HepG2 (cell line): ENCODE results near the gene PROCR. TPM values are rescaled to one million over a fixed set of nuclear protein-coding genes. Genes with fewer than 3 reads are reported as not detected.

ENCODE experiments used
- EED ChIP-seq: sonication (generic); formaldehyde crosslinking; IDR thresholded peaks from 2 replicates; pipeline ENCODE4 v1.5.0; 2020; ENCODE audit warnings: mild to moderate bottlenecking, missing genetic modification reagents
- FOSL1 ChIP-seq: sonication (generic); formaldehyde crosslinking; IDR thresholded peaks from 2 replicates; pipeline ENCODE4 v1.9.0; 2021; ENCODE audit warnings: missing genetic modification reagents, borderline replicate concordance
- FOXP1 ChIP-seq, 2 experiments: fragments of 450-650 bp in 1 of 2; IDR thresholded peaks; 2 replicates each; pipeline ENCODE4 v1.6.1; 2017 to 2018; ENCODE audit warnings: antibody characterized with exemption in 1 of 2
- MAZ ChIP-seq, 2 experiments: sonication (generic) in 1 of 2; formaldehyde crosslinking in 1 of 2; IDR thresholded peaks; 2 replicates each; pipeline versions ENCODE4 v1.5.0 to v1.6.1; 2012 to 2020; ENCODE audit warnings: low read depth in 2 of 2, mild to moderate bottlenecking in 2 of 2, borderline replicate concordance in 1 of 2, improper control_type of control experiment in 1 of 2, low read length in 1 of 2, missing genetic modification reagents in 1 of 2, moderate library complexity in 1 of 2
- SNAI1 ChIP-seq: sonication (generic); formaldehyde crosslinking; IDR thresholded peaks from 2 replicates; pipeline ENCODE4 v1.5.0; 2020; ENCODE audit warnings: mild to moderate bottlenecking, missing genetic modification reagents, borderline replicate concordance
- ZNF350 ChIP-seq: sonication (generic); formaldehyde crosslinking; IDR thresholded peaks from 2 replicates; pipeline ENCODE4 v1.4.0; 2020; ENCODE audit warnings: mild to moderate bottlenecking, low read depth, missing genetic modification reagents, borderline replicate concordance
- polyA plus RNA-seq, 8 experiments: library from polyadenylated mRNA; depleted of rRNA in 3 of 8; stranded (reverse) in 7 of 8; unstranded in 1 of 8; fragments of >200 nt; fragmentation: Illumina TruSeq in 4 of 8; extraction: Trizol in 4 of 8; gene quantifications; 2 replicates each; pipeline versions ENCODE4 v1.2.1 to v1.2.3, GENCODE V29; 2011 to 2016; ENCODE audit warnings: low read depth in 4 of 8, missing spikeins in 1 of 8, mixed read lengths in 1 of 8; ENCODE audit not compliant: insufficient read depth in 1 of 8
- small RNA-seq, 3 experiments: library from RNA; depleted of rRNA; stranded (forward); fragments of <200 nt; gene quantifications; one replicate each; pipeline ENCODE3, GENCODE V24; 2012; ENCODE audit warnings: low read depth in 2 of 3, low replicate concordance in 1 of 3; ENCODE audit not compliant: insufficient read length in 3 of 3, insufficient read depth in 2 of 3
- total RNA-seq, 5 experiments: library from RNA; depleted of rRNA; stranded (reverse); fragments of >200 nt; fragmentation: Illumina TruSeq; extraction: Trizol; gene quantifications; 2 replicates each; pipeline ENCODE4 v1.2.3, GENCODE V29; 2016; ENCODE audit warnings: low read depth in 1 of 5
- TF ChIP-seq, protein P1 (sequence below): sonication (generic); formaldehyde crosslinking; IDR thresholded peaks from 2 replicates; pipeline ENCODE4 v1.4.0; 2020; ENCODE audit warnings: mild to moderate bottlenecking, missing genetic modification reagents

PROCR gene
- total and polyA plus RNA-seq, 2 of the 13 experiments (the other 11 are each of a cell fraction or from before 2014, with no cell fraction given), result 1.4 to 1.7 TPM

- no peak for TF ChIP-seq MAZ (IDR thresholded peaks at IDR 0.05; ENCODE audit: borderline replicate concordance, low read depth, low read length)
- no peak for TF ChIP-seq MAZ (CRISPR knock-in tag; IDR thresholded peaks at IDR 0.05; ENCODE audit: low read depth)
- TF ChIP-seq, protein P1, sequence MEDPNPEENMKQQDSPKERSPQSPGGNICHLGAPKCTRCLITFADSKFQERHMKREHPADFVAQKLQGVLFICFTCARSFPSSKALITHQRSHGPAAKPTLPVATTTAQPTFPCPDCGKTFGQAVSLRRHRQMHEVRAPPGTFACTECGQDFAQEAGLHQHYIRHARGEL (CRISPR knock-in tag), result no peak
- no peak for TF ChIP-seq FOXP1 (IDR thresholded peaks at IDR 0.05)
- TF ChIP-seq FOXP1 (CRISPR knock-in tag; IDR thresholded peaks at IDR 0.05), result no peak
- TF ChIP-seq FOSL1 (CRISPR knock-in tag), result no peak
- TF ChIP-seq ZNF350 (CRISPR knock-in tag), result no peak
- no peak for TF ChIP-seq SNAI1 (CRISPR knock-in tag)
- TF ChIP-seq EED (CRISPR knock-in tag), result no peak
- TF ChIP-seq, all 625 proteins: peak for 0
Observed at GRCh38 chr20:35226126-35226883, 54.4 kb downstream of the PROCR start, which contains the start of gene MMP24 (continued).

Small RNAs within 50 kb of the gene (small RNA-seq; reads per million reads assigned to genes)
- gene MT1P3 (0 reads per million in 3 experiments), gene RNA5SP483 (0 reads per million in 3 experiments)

Other genes starting within 250 kb of the PROCR start
- gene GSS, start 216.3 kb upstream of the PROCR start, total RNA-seq (2016; rRNA removed; fragmentation: Illumina TruSeq; extraction: Trizol), result 102 and 107 TPM in 2 replicates
- gene GSS, start 216.3 kb upstream of the PROCR start, polyA plus RNA-seq (2011; rRNA removed), result 74.1 and 80.1 TPM in 2 replicates
- 0.18 and 0.20 TPM in 2 replicates for gene MYH7B, start 216.2 kb upstream of the PROCR start, total RNA-seq (2016; rRNA removed; fragmentation: Illumina TruSeq; extraction: Trizol)
- 0.05 and 0.17 TPM in 2 replicates for gene MYH7B, start 216.2 kb upstream of the PROCR start, polyA plus RNA-seq (2011; rRNA removed)
- 136 and 161 TPM in 2 replicates for gene TRPC4AP, start 79.3 kb upstream of the PROCR start, total RNA-seq (2016; rRNA removed; fragmentation: Illumina TruSeq; extraction: Trizol)
- 137 and 161 TPM in 2 replicates for gene TRPC4AP, start 79.3 kb upstream of the PROCR start, polyA plus RNA-seq (2011; rRNA removed)
- 26.1 and 46.9 TPM in 2 replicates for gene EDEM2, start 24.7 kb upstream of the PROCR start, total RNA-seq (2016; rRNA removed; fragmentation: Illumina TruSeq; extraction: Trizol)
- 33.1 and 35.6 TPM in 2 replicates for gene EDEM2, start 24.7 kb upstream of the PROCR start, polyA plus RNA-seq (2011; rRNA removed)
- gene MMP24, start 54.6 kb downstream of the PROCR start, total RNA-seq (2016; rRNA removed; fragmentation: Illumina TruSeq; extraction: Trizol), result 0.28 and 0.35 TPM in 2 replicates
- 0.29 and 0.43 TPM in 2 replicates for gene MMP24, start 54.6 kb downstream of the PROCR start, polyA plus RNA-seq (2011; rRNA removed)
- 3.1 and 8.5 TPM in 2 replicates for gene MMP24OS, start 106.0 kb downstream of the PROCR start, total RNA-seq (2016; rRNA removed; fragmentation: Illumina TruSeq; extraction: Trizol)
- gene MMP24OS, start 106.0 kb downstream of the PROCR start, polyA plus RNA-seq (2011; rRNA removed), result 6.0 and 7.1 TPM in 2 replicates
- 462 and 603 TPM in 2 replicates for gene EIF6, start 112.7 kb downstream of the PROCR start, total RNA-seq (2016; rRNA removed; fragmentation: Illumina TruSeq; extraction: Trizol)
- gene EIF6, start 112.7 kb downstream of the PROCR start, polyA plus RNA-seq (2011; rRNA removed), result 466 and 470 TPM in 2 replicates
- gene FAM83C, start 120.4 kb downstream of the PROCR start, total RNA-seq (2016; rRNA removed; fragmentation: Illumina TruSeq; extraction: Trizol), result 0.07 TPM in 1 of 2 replicates, not detected in the other
- 0.03 and 0.04 TPM in 2 replicates for gene FAM83C, start 120.4 kb downstream of the PROCR start, polyA plus RNA-seq (2011; rRNA removed)
- 67.2 and 79.5 TPM in 2 replicates for gene UQCC1, start 239.9 kb downstream of the PROCR start, total RNA-seq (2016; rRNA removed; fragmentation: Illumina TruSeq; extraction: Trizol)
- 68.5 and 76.9 TPM in 2 replicates for gene UQCC1, start 239.9 kb downstream of the PROCR start, polyA plus RNA-seq (2011; rRNA removed)